HEK293T (cell line): ENCODE results near the gene BRIP1.

ENCODE experiments used
- ARNT ChIP-seq: fragments of 450-650 bp; IDR thresholded peaks from 2 replicates; pipeline ENCODE4 v1.6.1; 2017; ENCODE audit warnings: mild to moderate bottlenecking
- BHLHE40 ChIP-seq: fragments of 450-650 bp; IDR thresholded peaks from 2 replicates; pipeline ENCODE4 v1.6.1; 2016; ENCODE audit warnings: mild to moderate bottlenecking, moderate library complexity, borderline replicate concordance
- CTBP1 ChIP-seq: fragments of 450-650 bp; IDR thresholded peaks from 2 replicates; pipeline ENCODE4 v1.6.1; 2016; ENCODE audit warnings: borderline replicate concordance
- FOXA1 ChIP-seq: fragments of 450-650 bp; IDR thresholded peaks from 2 replicates; pipeline ENCODE4 v1.6.1; 2016; ENCODE audit warnings: mild to moderate bottlenecking
- FOXK2 ChIP-seq: fragments of 450-650 bp; IDR thresholded peaks from 2 replicates; pipeline ENCODE4 v1.6.1; 2016; ENCODE audit warnings: mild to moderate bottlenecking
- FOXM1 ChIP-seq: fragments of 450-650 bp; IDR thresholded peaks from 2 replicates; pipeline ENCODE4 v1.6.1; 2017; ENCODE audit warnings: mild to moderate bottlenecking, borderline replicate concordance
- PKNOX1 ChIP-seq: fragments of 450-650 bp; IDR thresholded peaks from 2 replicates; pipeline ENCODE4 v1.6.1; 2016
- SP1 ChIP-seq: fragments of 450-650 bp; IDR thresholded peaks from 2 replicates; pipeline ENCODE4 v1.6.1; 2017
- SUZ12 ChIP-seq: fragments of 450-650 bp; IDR thresholded peaks from 2 replicates; pipeline ENCODE4 v1.6.1; 2016; ENCODE audit warnings: mild to moderate bottlenecking
- ZNF384 ChIP-seq: fragments of 450-650 bp; IDR thresholded peaks from 2 replicates; pipeline ENCODE4 v1.6.1; 2016

- TF ChIP-seq FOXA1 (no peak), PKNOX1 (no peak), FOXM1 (no peak), ZNF384 (no peak), SUZ12 (no peak), BHLHE40 (no peak), FOXK2 (no peak), SP1 (no peak), ARNT (no peak), CTBP1 (no peak)
Measured at GRCh38 chr17:61755078-61755477, 108.2 kb downstream of the BRIP1 start.
